HepG2 (cell line): ENCODE data around the gene WDR35.

Experiments used
- ASH2L ChIP-seq: fragments of 300-600, 200-600 bp; sonication (generic); IDR thresholded peaks from 2 replicates; pipeline ENCODE4 v1.7.0; 2017; ENCODE audit warnings: low read depth, mild to moderate bottlenecking, moderate library complexity, mixed read lengths, low read length; ENCODE audit not compliant: insufficient read length
- EZH2 ChIP-seq: conservative IDR thresholded peaks from 2 replicates; pipeline ENCODE4 v1.6.1; 2012; ENCODE audit warnings: mild to moderate bottlenecking, low read depth, low read length, moderate library complexity
- HOMEZ ChIP-seq: IDR thresholded peaks from 2 replicates; pipeline ENCODE4 v1.6.1; 2016; ENCODE audit warnings: low read depth
- POLR2A ChIP-seq, 2 experiments: IDR thresholded peaks; 2 replicates each; pipeline ENCODE4 v1.6.1; 2011; ENCODE audit warnings: low read depth in 2 of 2, low read length in 2 of 2, mild to moderate bottlenecking in 1 of 2, moderate library complexity in 1 of 2; ENCODE audit not compliant: insufficient read depth in 1 of 2
- SIX4 ChIP-seq: sonication (generic); formaldehyde crosslinking; IDR thresholded peaks from 2 replicates; pipeline ENCODE4 v1.4.0; 2020; ENCODE audit warnings: missing genetic modification reagents
- ZBTB39 ChIP-seq: sonication (generic); formaldehyde crosslinking; IDR thresholded peaks from 2 replicates; pipeline ENCODE4 v1.5.0; 2020; ENCODE audit warnings: missing genetic modification reagents

GRCh38 chr2:19993731-19994130 is 3.8 kb upstream of the WDR35 start:
- no peak for TF ChIP-seq POLR2A (IDR thresholded peaks at IDR 0.05; ENCODE audit: insufficient read depth in 1 of 2, low read depth in 2 of 2, low read length in 2 of 2)
- no peak for TF ChIP-seq EZH2
- TF ChIP-seq HOMEZ (CRISPR knock-in tag) = no peak
- TF ChIP-seq ASH2L = no peak
- TF ChIP-seq SIX4 (CRISPR knock-in tag) = no peak
- TF ChIP-seq ZBTB39 (CRISPR knock-in tag) = no peak
